Stimulated activated CD4-positive, alpha-beta T cell treated with anti-CD3 and anti-CD28 coated beads, Interleukin-4, amount 100 ng/mL, for 48 hours (primary cell): ENCODE results near the gene ACTR3C.
"Not testable (repeated sequence)": the region's sequence is repeated elsewhere in the genome, so short reads cannot be mapped to it uniquely, and the experiment has no call there.

Experiments
- DNase-seq, 2 donors: peaks; one replicate each; pipeline ENCODE4 v3.0.0-alpha.2; 2020; ENCODE audit warnings: low read depth in 2 of 2

The ACTR3C gene

GRCh38 chr7:150283111-150283510 lies 40.2 kb downstream of the ACTR3C start:
- not testable (repeated sequence) for DNase-seq

DNA sequence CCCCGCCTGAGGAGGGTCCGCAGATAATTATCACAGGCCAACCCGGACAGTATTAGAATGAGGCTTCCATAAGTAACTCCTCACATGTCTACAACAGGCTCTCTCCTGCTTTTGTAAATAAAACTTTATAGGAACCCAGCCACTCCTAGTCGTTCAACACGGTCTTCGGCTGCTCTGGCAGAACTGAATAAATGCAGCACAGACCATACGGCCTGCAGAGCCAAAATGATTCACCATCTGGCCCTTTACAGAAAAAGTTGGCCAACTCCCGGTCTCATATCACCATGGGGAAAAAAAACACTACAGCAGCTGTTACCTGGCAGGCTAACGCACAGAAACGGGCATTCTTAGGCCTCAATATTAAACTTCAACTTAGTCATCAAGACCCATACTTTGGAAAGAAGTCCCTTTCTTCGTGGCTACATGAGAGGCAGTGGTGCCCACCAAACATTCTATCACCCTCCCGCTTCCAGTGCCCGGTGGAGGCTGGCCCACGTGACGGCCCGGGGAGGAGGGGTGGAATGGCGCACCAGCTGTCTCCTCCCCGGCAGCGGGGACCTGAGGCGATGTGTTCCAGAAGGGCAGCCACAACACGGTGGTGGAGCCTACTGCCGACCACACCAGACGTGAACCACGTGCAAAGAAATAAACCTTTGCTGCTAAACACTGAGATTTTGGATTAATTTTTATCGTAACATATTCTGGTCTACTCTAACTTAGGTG lies 41.5 kb downstream of the ACTR3C start:
- DNase-seq: not testable (repeated sequence)

GRCh38 chr7:150278383-150278782 lies 45.0 kb downstream of the ACTR3C start:
- not testable (repeated sequence) for DNase-seq

DNA sequence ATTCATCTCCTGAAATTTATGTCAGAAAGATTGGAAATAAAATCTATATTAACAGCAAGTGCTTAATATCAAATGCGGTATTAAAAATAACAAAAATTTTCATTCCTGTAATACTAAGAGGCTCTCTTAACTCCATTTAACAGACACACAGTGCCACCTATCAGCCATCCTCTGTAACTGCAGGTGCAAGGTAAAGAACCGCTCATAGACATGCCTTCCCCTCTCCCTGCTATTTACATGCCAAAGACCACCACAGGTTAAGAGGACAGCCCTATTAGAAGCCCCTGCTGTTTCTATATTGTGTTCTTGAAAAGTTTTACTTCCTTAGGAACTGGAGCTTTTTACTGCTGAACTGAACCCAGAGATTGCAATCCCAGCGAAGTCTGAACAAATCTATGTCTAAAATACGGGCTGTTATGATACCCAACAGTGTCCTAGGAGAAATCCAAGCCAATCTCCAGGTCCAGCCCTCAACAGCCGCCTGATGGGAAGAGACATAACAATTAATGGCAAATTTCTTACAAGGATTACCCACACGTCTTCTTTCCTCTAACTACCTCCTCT lies 47.1 kb downstream of the ACTR3C start:
- not testable (repeated sequence) for DNase-seq

- not testable (repeated sequence) for DNase-seq
Observed at GRCh38 chr7:150271898-150272297, 51.4 kb downstream of the ACTR3C start.

GRCh38 chr7:150270101-150270824 lies 53.1 kb downstream of the ACTR3C start:
- DNase-seq: not testable (repeated sequence)

DNA sequence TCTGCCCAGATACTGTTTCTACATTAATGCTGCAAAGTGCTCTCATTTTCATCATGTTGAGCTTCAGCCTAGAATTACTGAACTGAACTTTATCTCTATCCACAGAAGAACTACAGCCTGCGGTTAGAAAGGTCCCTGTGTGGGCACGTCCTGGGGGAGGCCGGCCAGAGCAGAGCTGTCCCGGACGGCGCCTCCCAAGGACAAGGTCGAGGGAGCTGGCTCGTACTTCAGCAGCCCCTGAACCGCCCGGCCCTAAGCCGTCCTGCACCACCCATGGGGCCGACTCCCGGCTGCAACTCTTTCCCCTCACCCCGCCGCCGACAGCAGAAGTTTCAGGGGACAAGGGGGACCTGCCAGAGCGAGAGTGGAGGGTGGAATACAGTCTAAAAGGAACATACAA lies 54.5 kb downstream of the ACTR3C start:
- not testable (repeated sequence) for DNase-seq

DNA sequence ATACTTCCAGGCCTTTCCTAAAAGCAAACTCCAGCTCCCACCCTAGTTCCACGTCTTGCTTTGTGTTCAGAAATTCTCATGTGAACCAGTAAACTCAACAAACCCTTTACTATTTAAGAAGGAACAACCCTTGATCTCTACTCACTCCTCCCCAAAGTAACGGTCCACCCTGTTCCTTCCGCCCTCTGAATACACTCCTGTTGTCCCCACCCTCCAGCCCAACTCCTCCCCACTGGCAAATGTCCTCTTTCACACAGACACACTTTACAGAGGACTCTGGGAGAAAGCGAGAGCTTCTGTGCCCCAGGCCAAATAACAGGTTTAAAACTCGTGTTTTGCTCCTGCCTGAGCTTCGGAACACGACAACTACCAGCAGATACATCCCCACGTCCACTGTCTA lies 55.1 kb downstream of the ACTR3C start:
- not testable (repeated sequence) for DNase-seq

DNA sequence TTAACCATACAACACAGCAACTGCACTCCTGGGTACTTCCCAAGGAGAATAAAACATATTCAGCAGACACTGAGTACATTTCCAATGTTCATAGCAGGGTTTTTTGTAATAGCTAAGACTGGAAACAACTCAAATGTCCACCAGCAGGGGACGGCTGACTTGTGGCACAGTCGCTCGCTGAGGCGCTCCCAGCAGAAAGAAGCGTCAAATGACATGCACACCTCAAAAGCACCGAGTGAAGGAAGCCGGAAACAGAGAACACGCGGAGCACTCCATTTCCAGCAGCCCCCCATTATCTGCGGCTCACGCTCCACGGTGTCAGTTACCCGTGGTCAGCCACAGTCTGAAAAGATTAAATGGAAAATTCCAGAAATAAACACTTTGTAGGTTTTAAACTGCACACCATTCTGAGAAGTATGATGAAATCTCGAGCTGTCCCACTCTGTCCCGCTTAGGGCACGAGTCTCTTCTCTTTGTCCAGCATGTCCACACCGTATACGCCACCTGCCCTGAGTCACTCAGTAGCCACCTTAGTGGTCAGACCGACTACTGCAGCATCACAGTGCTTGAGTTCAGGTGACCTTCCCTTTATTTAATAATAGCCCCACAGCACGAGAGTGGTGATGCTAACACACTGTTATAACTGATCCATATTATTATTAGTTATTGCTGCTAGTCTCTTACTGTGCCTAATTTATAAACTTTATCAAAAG lies 56.2 kb downstream of the ACTR3C start:
- not testable (repeated sequence) for DNase-seq

DNA sequence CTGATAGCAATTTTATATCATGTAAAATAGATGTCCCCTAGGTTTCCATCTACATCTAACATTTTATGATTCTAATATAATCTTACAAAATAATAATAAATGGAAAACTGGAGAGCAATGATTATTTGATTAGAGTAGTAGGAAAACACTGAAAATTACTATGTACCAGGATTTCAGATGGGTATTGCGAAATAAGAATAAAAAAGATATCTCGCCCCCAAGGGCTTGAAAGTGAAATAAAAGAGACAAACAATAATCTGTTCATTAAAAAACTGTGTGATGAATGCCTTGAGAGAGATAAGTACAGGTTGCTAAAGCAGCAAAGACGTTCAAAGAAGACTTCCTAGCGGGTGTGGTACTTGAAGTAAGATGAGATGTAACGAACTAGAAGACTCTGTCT lies 60.7 kb downstream of the ACTR3C start:
- not testable (repeated sequence) for DNase-seq

GRCh38 chr7:150247745-150248144 lies 75.6 kb downstream of the ACTR3C start:
- not testable (repeated sequence) for DNase-seq

DNA sequence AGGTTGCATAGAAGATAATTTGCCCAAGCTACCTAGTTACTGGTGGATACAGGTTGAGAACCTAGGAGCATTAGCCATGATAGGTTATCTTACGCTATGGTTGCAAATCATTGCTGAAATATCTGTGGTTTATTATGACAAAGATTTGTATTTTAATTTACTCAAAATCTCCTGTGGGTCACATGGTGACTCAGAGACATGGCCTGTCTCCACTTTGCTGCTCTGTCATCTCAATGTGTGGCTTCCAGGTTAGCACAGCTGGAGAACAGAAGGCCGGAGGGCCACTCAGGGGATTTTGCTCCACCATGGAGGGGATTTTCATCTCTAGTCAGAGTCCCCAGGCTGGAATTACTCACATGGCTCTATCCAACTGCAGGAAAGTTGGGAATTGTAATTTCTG lies 78.1 kb downstream of the ACTR3C start:
- DNase-seq: not testable (repeated sequence)

DNA sequence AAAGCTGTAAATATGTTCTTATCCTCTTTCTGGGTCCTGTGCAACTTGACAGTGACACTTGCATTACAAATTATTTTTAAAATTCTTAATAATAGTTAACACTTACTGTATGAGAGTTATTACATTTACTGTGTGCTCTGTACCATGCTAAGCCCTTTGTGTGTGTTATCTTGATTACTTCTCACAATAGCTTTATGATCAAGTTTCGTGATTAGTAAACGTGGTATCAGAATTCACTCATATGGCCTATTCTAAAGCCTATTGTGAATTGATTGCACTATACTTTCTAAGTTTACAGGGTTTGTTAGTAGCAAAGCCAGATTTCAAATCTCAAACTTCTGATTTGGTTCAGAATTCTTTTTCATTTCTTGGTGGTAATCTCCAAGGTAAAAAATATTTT lies 80.4 kb downstream of the ACTR3C start:
- not testable (repeated sequence) for DNase-seq

DNA sequence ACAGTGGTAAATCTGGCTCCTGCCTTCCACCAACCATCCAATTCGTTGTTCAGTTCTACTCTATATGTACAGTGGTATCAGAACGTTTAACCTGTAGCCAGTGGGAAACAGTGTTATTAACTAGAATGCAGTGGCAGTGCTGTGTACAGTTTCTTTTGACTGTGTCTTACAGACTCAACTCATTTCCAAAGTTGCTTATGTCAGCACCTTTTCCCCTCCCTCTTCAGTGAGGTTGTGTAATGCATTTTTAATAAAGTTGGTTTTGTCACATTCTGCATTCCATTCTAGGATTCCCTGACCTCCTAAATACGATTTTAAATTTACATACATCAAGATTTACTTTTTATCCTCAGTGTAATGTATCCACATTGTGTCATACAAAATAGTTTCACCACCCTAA lies 97.9 kb downstream of the ACTR3C start:
- not testable (repeated sequence) for DNase-seq

DNA sequence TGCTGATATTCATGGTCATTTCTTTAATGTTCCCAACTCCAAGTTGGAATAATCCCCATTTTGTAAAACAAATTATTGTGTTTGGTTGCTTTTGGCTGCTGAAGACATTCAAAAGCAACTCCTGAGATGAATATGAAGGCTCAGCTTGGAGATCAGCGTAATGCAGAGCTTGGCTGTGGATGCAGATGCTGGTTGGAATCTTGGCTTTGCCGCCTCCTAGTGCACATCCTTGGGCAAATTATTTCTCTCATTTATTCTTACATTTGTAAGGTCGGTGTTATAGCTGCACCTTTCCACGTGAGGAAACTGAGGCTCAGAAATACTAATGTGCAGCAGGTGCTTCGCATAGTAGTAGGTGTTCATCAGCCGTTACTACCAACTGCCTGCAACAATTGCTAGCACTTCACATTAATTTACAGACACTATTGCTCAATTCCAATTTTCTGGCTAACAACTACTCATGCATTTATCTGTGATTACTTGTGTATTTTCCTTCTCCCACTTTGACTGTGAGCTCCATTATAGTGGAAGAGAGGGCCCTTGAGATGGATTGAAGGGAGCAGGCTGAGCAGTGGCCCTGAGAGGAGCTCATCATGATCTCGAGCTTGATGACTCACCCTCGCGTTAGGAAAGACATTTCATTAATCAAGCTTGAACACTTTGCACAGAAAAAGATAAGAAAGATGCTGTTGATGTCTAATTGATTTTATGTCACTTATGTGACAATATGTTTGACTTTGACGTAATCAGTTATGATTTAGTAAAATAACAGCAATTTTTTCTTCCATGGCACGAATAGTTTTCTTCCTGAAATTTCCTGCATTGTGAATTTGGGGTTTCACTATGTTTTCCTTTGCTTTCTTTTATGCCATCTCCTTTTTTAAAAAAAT lies 101.0 kb downstream of the ACTR3C start:
- not testable (repeated sequence) for DNase-seq

GRCh38 chr7:150220673-150221181 lies 102.6 kb downstream of the ACTR3C start:
- DNase-seq: not testable (repeated sequence)

DNA sequence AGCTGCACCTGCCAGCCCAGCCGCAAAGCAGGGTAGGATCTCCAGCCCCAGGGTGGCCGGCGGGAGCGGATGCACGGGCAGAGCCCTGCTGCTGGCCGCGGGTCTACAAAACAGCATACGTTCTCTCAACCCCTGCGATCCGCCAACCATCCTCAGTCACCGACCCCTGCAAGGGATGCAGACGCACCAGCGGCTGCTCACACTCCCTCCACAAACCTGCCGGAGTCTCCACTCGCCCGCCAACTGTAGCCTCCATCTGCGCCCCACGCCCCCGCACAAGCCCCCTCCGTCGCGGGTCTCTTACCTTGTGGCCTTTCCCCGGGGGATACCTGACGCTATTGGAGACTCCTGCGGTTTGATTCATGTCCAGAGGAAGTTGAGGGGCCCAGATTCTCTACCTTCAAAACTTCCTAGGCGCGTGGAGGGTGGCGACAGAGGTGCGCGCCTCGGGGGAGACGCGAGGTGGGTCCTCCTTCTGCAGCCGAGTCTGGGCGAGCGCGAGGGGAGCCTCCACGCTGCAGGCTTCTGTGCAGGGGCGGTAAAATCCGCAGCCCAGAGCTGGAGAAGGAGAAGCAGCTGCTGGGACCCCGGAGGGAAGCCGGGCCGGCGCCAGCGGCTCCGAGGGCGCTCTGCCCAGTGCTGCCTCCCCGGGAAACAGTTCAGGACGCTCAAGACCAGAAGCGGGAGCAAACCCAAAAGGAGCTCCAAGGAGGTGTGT lies 103.2 kb downstream of the ACTR3C start:
- DNase-seq: not testable (repeated sequence)

DNA sequence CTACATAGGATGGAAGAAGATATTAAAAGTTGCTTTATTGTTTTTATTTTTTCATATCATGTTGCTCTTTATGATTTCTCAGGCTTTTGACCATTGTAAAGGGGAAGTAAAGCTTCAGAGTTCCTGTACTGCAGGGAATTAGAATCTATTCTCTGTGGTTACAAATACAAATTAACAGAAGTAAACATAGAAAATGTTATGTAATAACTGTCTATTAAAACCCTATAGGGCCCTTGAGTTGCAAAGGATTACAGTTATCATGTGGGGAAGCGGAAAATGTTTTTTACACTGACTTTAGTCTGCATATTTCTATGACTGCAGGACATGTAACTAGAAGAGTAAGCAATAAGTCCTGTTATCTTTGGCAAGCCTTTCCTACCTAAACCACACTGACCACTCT lies 116.5 kb downstream of the ACTR3C start:
- not testable (repeated sequence) for DNase-seq

DNA sequence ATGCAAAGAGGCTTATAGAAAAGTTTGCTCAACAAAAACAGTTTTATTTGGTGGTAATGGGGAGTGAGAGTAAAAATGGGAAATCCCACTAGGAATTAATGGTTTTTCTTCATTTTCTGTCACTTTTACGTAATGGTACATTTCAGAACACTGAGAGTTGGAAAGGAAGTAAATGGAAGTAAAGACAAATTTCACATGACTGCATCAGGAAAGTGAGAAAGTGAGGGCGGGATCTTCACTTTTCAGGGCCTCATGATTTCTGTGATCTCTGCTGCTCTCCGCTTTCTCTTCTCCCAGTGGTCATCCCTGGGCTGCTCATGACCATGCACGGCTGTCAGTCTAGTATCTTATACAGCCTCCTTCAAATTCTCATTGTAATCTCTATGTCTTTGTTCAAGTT lies 117.5 kb downstream of the ACTR3C start:
- DNase-seq: not testable (repeated sequence)

DNA sequence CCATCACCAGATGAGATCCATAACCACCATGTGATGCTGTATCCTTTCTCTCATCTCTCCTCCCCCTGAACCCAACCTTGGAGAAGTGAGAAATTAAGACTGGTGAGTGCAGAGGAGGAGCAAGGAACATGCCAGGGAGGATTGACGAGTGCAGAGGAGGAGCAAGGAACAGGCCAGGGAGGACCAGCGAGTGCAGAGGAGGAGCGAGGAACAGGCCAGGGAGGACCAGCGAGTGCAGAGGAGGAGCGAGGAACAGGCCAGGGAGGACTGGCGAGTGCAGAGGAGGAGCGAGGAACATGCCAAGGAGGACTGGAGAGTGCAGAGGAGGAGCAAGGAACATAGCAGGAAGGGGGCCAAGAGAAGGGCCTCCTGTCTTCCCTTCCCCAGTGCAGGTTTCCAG lies 118.8 kb downstream of the ACTR3C start:
- DNase-seq: not testable (repeated sequence)
